Pancreas (tissue), 10 donors: Measurements from ENCODE around the gene SAPCD1. TPM values are rescaled to one million over a fixed set of nuclear protein-coding genes. Genes with fewer than 3 reads are reported as not detected.

ENCODE experiments used
- ATAC-seq, 4 donors: fragments of 200-7000 bp; cut with Tn5 transposase; one replicate each; pipeline versions ENCODE4 v1.8.0 to v1.9.1; 2020; ENCODE audit warnings: mild to moderate bottlenecking in 4 of 4, moderate library complexity in 4 of 4
- DNase-seq, 6 donors: peaks; one replicate each; pipeline ENCODE4 v3.0.0-alpha.2; 2020
- FAIRE-seq: peaks from 2 replicates; lab custom pipeline; 2012; peaks lifted over from hg19 to GRCh38; lab: Jason Lieb, UNC
- H3K27ac ChIP-seq, 4 donors: fragments of 200-600 bp; sonication (generic); 1 replicate in 3 of 4; 2 replicates in 1 of 4; pipeline versions ENCODE4 v1.5.0 to v1.8.0; 2020
- H3K27me3 ChIP-seq, 4 donors: fragments of 200-600 bp; one replicate each; pipeline ENCODE4 v1.8.0; 2021
- H3K36me3 ChIP-seq, 3 donors: fragments of 200-600 bp; sonication (generic) in 1 of 3; one replicate each; pipeline versions ENCODE4 v1.5.0 to v1.8.0; 2020 to 2021
- H3K4me1 ChIP-seq, 3 donors: fragments of 200-600 bp; one replicate each; pipeline ENCODE4 v1.8.0; 2021
- H3K4me3 ChIP-seq, 4 donors: fragments of 200-600 bp; sonication (generic) in 2 of 4; one replicate each; pipeline versions ENCODE4 v1.5.0 to v1.8.0; 2020 to 2021
- H3K9me3 ChIP-seq, 4 donors: fragments of 200-600 bp; one replicate each; pipeline ENCODE4 v1.8.0; 2021
- CTCF ChIP-seq, 4 donors: fragments of 200-600 bp; sonication (generic) in 3 of 4; IDR thresholded peaks; one replicate each; pipeline versions ENCODE4 v1.5.0 to v1.8.0; 2021; ENCODE audit warnings: antibody characterized with exemption in 4 of 4
- WGBS, 2 donors: extraction: QIAGEN DNeasy Blood & Tissue Kit; methylation state at CpG; one replicate each; pipeline ENCODE4 v1.1.7; 2013; 5-methylcytosine and 5-hydroxymethylcytosine counted together
- intact Hi-C, 3 donors: fragments of 100-400 bp; cut with DNase I; formaldehyde crosslinking; loops; one replicate each; pipeline versions ENCODE4 v1.11.1 to v1.14.2; 2022
- polyA plus RNA-seq, 2 donors: library from polyadenylated mRNA; stranded (reverse); fragments of 200-250 nt; gene quantifications; one replicate each; pipeline ENCODE4 v1.2.3, GENCODE V29; 2013
- total RNA-seq, 6 donors: library from RNA; stranded (reverse); fragmentation: NEBNext Ultra II Directional in 4 of 6; extraction: Animal tissue kit (Norgen Biotek cat#: 25700) in 4 of 6; gene quantifications; one replicate each; pipeline versions ENCODE4 v1.2.1 to v1.2.4, GENCODE V29; 2021 to 2023
- donor health status: healthy with polysubstance abuse.
- donor health status: DM: no; HTN: no; CAD: no; lungs with moderate emphysema.
- donor health status: DM: no; HTN: no; CAD: no.
- donor health status: control.
- donor health status: control.
- donor health status: Bipolar disorder and iron deficiency.
- donor health status: DM: yes; HTN: yes; CAD: no.
- donor health status: DM: no; HTN: no; CAD: no.
- donor health status: DM: no; HTN: no; CAD: no.
- donor health status: DM: yes; HTN: yes; CAD: no.

Gene SAPCD1
- total and polyA plus RNA-seq, 8 donors: 0.51 to 11.1 (median 0.69) TPM; not detected in 1

GRCh38 chr6:31717499-31718222, 44.8 kb upstream of the SAPCD1 start:
- intact Hi-C loops: no loop called here
- H3K27ac ChIP-seq: no peak overlapping the region
- H3K4me1 ChIP-seq: no peaks in the 10 kb centered on the region
- DNase-seq (no peak), ATAC-seq (peak in 3 of 4 donors; percentile 67 to 73 (median 72)), FAIRE-seq (no peak)
- TF ChIP-seq CTCF (IDR thresholded peaks at IDR 0.05): no peak
- WGBS, 2 donors: 62% methylated on average over 10 of the region's 10 CpGs
- no peak overlapping the region for H3K4me3 ChIP-seq
- no peaks in the 10 kb centered on the region for H3K9me3 ChIP-seq
- no peaks in the 10 kb centered on the region for H3K36me3 ChIP-seq
- H3K27me3 ChIP-seq: no peaks in the 10 kb centered on the region

- H3K4me1 ChIP-seq: no peaks in the 10 kb centered on the region
- H3K9me3 ChIP-seq: no peaks in the 10 kb centered on the region
- H3K4me3 ChIP-seq: no peak overlapping the region
- DNase-seq (no peak), FAIRE-seq (no peak), ATAC-seq (peak; percentile 46 to 84 (median 66))
- H3K36me3 ChIP-seq: no peaks in the 10 kb centered on the region
- no peak overlapping the region for H3K27ac ChIP-seq
- H3K27me3 ChIP-seq: no peaks in the 10 kb centered on the region
- intact Hi-C loops: no loop called here
- no peak for TF ChIP-seq CTCF (IDR thresholded peaks at IDR 0.05)
- 18 to 42% methylated on average over 1 of the region's 1 CpG for WGBS, 2 donors
These were observed 44.2 kb upstream of the SAPCD1 start for GRCh38 chr6:31718265-31718664.

GRCh38 chr6:31719001-31719400, 43.5 kb upstream of the SAPCD1 start:
- Histone ChIP-seq H3K4me3 (no peak overlapping the region), H3K27ac (peak overlapping the region in 1 of 4 donors; percentile 19), H3K9me3 (no peaks in the 10 kb centered on the region), H3K4me1 (no peaks in the 10 kb centered on the region), H3K36me3 (no peaks in the 10 kb centered on the region), H3K27me3 (no peaks in the 10 kb centered on the region)
- FAIRE-seq: no peak
- no peak for DNase-seq
- intact Hi-C loops: no loop called here
- no peak for ATAC-seq
- 71 to 73% methylated on average over 6 of the region's 6 CpGs for WGBS, 2 donors
- no peak for TF ChIP-seq CTCF (IDR thresholded peaks at IDR 0.05)

- ATAC-seq (no peak), DNase-seq (no peak), FAIRE-seq (no peak)
- H3K36me3 ChIP-seq: no peaks in the 10 kb centered on the region
- no peak overlapping the region for H3K27ac ChIP-seq
- no peaks in the 10 kb centered on the region for H3K27me3 ChIP-seq
- H3K4me3 ChIP-seq: no peak overlapping the region
- WGBS, 2 donors: 73 to 82% methylated on average over 5 of the region's 5 CpGs
- TF ChIP-seq CTCF (IDR thresholded peaks at IDR 0.05): no peak
- intact Hi-C loops: no loop called here
- H3K9me3 ChIP-seq: no peaks in the 10 kb centered on the region
- H3K4me1 ChIP-seq: no peaks in the 10 kb centered on the region
These were observed 42.2 kb upstream of the SAPCD1 start for GRCh38 chr6:31720196-31720770.
